HepG2 (cell line): ENCODE data around the gene MYL11. TPM values are rescaled to one million over a fixed set of nuclear protein-coding genes. Genes with fewer than 3 reads are reported as not detected.

Experiments used
- DNMT3B ChIP-seq: conservative IDR thresholded peaks from 2 replicates; pipeline ENCODE4 v1.6.1; 2016; ENCODE audit warnings: missing biosample characterization, control low read depth
- ZBTB20 ChIP-seq: sonication (generic); formaldehyde crosslinking; IDR thresholded peaks from 2 replicates; pipeline ENCODE4 v1.8.1; 2023; ENCODE audit warnings: missing genetic modification reagents, low read depth, mild to moderate bottlenecking, borderline replicate concordance
- ZNF142 ChIP-seq: sonication (generic); formaldehyde crosslinking; IDR thresholded peaks from 2 replicates; pipeline ENCODE4 v1.4.0; 2020; ENCODE audit warnings: missing genetic modification reagents
- ZNF792 ChIP-seq: IDR thresholded peaks from 2 replicates; pipeline ENCODE4 v1.6.1; 2016
- polyA plus RNA-seq, 8 experiments: library from polyadenylated mRNA; depleted of rRNA in 3 of 8; stranded (reverse) in 7 of 8; unstranded in 1 of 8; fragments of >200 nt; fragmentation: Illumina TruSeq in 4 of 8; extraction: Trizol in 4 of 8; gene quantifications; 2 replicates each; pipeline versions ENCODE4 v1.2.1 to v1.2.3, GENCODE V29; 2011 to 2016; ENCODE audit warnings: low read depth in 4 of 8, missing spikeins in 1 of 8, mixed read lengths in 1 of 8; ENCODE audit not compliant: insufficient read depth in 1 of 8
- total RNA-seq, 5 experiments: library from RNA; depleted of rRNA; stranded (reverse); fragments of >200 nt; fragmentation: Illumina TruSeq; extraction: Trizol; gene quantifications; 2 replicates each; pipeline ENCODE4 v1.2.3, GENCODE V29; 2016; ENCODE audit warnings: low read depth in 1 of 5
- TF ChIP-seq, protein P1 (sequence below), 2 experiments: sonication (generic) in 1 of 2; formaldehyde crosslinking in 1 of 2; IDR thresholded peaks; 2 replicates each; pipeline versions ENCODE4 v1.6.1 to v1.9.0; 2014 to 2022; ENCODE audit warnings: antibody characterized with exemption in 1 of 2, borderline replicate concordance in 1 of 2, inconsistent platforms in 1 of 2, low read depth in 1 of 2, missing genetic modification reagents in 1 of 2
- TF ChIP-seq, protein P2 (sequence below): sonication (generic); formaldehyde crosslinking; IDR thresholded peaks from 2 replicates; pipeline ENCODE4 v1.4.0; 2020; ENCODE audit warnings: missing genetic modification reagents, borderline replicate concordance

The MYL11 gene
- total and polyA plus RNA-seq, 2 of the 13 experiments (the other 11 are each of a cell fraction or from before 2014, with no cell fraction given), result not detected

GRCh38 chr16:30335598-30336474, 38.8 kb upstream of the MYL11 start (continued):
- TF ChIP-seq DNMT3B (CRISPR knock-in tag), result 0 out of 2 replicates have a peak, but pooled peaks have one; percentile 82
- peak; percentile 49; the same call in 1 of the 2 replicates for TF ChIP-seq ZBTB20 (CRISPR knock-in tag)
- peak; percentile 49; the same call in 1 of the 2 replicates for TF ChIP-seq ZNF142
- TF ChIP-seq, protein P1, sequence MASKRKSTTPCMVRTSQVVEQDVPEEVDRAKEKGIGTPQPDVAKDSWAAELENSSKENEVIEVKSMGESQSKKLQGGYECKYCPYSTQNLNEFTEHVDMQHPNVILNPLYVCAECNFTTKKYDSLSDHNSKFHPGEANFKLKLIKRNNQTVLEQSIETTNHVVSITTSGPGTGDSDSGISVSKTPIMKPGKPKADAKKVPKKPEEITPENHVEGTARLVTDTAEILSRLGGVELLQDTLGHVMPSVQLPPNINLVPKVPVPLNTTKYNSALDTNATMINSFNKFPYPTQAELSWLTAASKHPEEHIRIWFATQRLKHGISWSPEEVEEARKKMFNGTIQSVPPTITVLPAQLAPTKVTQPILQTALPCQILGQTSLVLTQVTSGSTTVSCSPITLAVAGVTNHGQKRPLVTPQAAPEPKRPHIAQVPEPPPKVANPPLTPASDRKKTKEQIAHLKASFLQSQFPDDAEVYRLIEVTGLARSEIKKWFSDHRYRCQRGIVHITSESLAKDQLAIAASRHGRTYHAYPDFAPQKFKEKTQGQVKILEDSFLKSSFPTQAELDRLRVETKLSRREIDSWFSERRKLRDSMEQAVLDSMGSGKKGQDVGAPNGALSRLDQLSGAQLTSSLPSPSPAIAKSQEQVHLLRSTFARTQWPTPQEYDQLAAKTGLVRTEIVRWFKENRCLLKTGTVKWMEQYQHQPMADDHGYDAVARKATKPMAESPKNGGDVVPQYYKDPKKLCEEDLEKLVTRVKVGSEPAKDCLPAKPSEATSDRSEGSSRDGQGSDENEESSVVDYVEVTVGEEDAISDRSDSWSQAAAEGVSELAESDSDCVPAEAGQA (IDR thresholded peaks at IDR 0.05; ENCODE audit: low read depth), result 0 out of 2 replicates have a peak, but pooled peaks have one; percentile 17
- TF ChIP-seq, protein P1 (CRISPR knock-in tag; IDR thresholded peaks at IDR 0.05; ENCODE audit: borderline replicate concordance), result no peak
- TF ChIP-seq, protein P2, sequence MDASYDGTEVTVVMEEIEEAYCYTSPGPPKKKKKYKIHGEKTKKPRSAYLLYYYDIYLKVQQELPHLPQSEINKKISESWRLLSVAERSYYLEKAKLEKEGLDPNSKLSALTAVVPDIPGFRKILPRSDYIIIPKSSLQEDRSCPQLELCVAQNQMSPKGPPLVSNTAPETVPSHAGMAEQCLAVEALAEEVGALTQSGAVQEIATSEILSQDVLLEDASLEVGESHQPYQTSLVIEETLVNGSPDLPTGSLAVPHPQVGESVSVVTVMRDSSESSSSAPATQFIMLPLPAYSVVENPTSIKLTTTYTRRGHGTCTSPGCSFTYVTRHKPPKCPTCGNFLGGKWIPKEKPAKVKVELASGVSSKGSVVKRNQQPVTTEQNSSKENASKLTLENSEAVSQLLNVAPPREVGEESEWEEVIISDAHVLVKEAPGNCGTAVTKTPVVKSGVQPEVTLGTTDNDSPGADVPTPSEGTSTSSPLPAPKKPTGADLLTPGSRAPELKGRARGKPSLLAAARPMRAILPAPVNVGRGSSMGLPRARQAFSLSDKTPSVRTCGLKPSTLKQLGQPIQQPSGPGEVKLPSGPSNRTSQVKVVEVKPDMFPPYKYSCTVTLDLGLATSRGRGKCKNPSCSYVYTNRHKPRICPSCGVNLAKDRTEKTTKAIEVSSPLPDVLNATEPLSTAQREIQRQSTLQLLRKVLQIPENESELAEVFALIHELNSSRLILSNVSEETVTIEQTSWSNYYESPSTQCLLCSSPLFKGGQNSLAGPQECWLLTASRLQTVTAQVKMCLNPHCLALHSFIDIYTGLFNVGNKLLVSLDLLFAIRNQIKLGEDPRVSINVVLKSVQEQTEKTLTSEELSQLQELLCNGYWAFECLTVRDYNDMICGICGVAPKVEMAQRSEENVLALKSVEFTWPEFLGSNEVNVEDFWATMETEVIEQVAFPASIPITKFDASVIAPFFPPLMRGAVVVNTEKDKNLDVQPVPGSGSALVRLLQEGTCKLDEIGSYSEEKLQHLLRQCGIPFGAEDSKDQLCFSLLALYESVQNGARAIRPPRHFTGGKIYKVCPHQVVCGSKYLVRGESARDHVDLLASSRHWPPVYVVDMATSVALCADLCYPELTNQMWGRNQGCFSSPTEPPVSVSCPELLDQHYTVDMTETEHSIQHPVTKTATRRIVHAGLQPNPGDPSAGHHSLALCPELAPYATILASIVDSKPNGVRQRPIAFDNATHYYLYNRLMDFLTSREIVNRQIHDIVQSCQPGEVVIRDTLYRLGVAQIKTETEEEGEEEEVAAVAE (CRISPR knock-in tag), result peak; percentile 73
- TF ChIP-seq ZNF792 (CRISPR knock-in tag), result peak; percentile 82
